Fibroblast of the aortic adventitia (primary cell): ENCODE data around the gene INTS15. TPM values are rescaled to one million over a fixed set of nuclear protein-coding genes. Genes with fewer than 3 reads are reported as not detected.
A peak's percentile ranks its signal among the peaks of the same experiment; 100 is the strongest.

Source experiments
- DNase-seq: peaks from one replicate; pipeline ENCODE4 v3.0.0-alpha.2; 2010; ENCODE audit warnings: low read depth
- H3K4me3 ChIP-seq: 2 replicates; pipeline ENCODE4 v1.5.1; 2011; ENCODE audit warnings: low read depth, mild to moderate bottlenecking, control low read depth, low read length, moderate library complexity
- total RNA-seq: library from RNA; depleted of rRNA; stranded (reverse); fragments of >200 nt; gene quantifications from 2 replicates; pipeline ENCODE4 v1.2.3, GENCODE V29; 2012; ENCODE audit warnings: low replicate concordance
- TF ChIP-seq, protein P1 (sequence below): IDR thresholded peaks from 2 replicates; pipeline ENCODE4 v1.5.1; 2011; ENCODE audit warnings: mild to moderate bottlenecking, low read length, control low read depth, inconsistent platforms; ENCODE audit not compliant: insufficient read depth

INTS15 gene
- total RNA-seq, 1 donor = 10.8 TPM

- TF ChIP-seq, protein P1, sequence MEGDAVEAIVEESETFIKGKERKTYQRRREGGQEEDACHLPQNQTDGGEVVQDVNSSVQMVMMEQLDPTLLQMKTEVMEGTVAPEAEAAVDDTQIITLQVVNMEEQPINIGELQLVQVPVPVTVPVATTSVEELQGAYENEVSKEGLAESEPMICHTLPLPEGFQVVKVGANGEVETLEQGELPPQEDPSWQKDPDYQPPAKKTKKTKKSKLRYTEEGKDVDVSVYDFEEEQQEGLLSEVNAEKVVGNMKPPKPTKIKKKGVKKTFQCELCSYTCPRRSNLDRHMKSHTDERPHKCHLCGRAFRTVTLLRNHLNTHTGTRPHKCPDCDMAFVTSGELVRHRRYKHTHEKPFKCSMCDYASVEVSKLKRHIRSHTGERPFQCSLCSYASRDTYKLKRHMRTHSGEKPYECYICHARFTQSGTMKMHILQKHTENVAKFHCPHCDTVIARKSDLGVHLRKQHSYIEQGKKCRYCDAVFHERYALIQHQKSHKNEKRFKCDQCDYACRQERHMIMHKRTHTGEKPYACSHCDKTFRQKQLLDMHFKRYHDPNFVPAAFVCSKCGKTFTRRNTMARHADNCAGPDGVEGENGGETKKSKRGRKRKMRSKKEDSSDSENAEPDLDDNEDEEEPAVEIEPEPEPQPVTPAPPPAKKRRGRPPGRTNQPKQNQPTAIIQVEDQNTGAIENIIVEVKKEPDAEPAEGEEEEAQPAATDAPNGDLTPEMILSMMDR = peak; percentile 17
- no peak overlapping the region for H3K4me3 ChIP-seq
- no peak for DNase-seq
These were observed 36.3 kb upstream of the INTS15 start for GRCh38 chr7:6553448-6554044.

DNA sequence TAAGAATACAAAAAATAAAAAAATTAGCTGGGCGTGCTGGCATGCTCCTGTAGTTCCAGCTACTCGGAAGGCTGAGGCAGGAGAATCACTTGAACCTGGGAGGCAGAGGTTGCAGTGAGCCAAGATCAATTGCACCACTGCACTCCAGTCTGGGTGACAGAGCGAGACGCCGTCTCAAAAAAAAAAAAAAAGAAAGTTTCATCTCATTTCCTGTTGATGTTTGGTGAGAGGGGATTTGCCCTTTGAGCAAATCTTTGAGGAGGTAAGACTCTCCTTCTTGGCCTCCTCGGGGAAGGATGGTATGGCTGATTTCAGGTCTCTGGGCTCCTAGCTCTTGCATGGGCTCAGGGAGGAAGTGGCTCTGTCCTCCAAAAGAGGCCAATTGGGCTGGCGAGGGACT, 35.0 kb upstream of the INTS15 start:
- DNase-seq = no peak
- TF ChIP-seq, protein P1 = no peak
- no peak overlapping the region for H3K4me3 ChIP-seq

- TF ChIP-seq, protein P1 = no peak
- no peak for DNase-seq
- no peak overlapping the region for H3K4me3 ChIP-seq
These were observed 33.6 kb upstream of the INTS15 start for GRCh38 chr7:6556196-6556595.

GRCh38 chr7:6558837-6559236, 31.0 kb upstream of the INTS15 start:
- DNase-seq = peak; percentile 32
- no peak overlapping the region for H3K4me3 ChIP-seq
- TF ChIP-seq, protein P1 = peak; percentile 41

DNA sequence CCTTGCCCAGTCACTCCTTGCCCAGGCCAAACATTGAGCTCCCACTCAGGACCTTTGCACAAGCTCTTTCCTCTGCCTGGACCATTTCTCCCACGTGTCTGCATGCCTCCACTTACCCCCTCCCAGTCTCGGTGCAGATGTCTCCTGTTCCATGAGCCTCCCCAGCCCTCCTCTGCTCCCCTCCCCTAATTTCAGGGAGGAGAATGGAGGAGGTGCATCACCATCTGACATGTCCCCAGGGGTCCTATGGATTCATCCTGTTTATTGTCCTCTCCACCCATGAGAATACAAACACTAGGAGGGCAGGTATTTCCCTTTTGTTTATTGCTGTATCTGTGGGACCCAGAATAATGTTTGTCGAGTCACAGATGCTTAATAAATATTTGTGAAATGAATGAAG, 29.9 kb upstream of the INTS15 start:
- H3K4me3 ChIP-seq = no peak overlapping the region
- DNase-seq = no peak
- TF ChIP-seq, protein P1 = no peak

GRCh38 chr7:6562106-6562505, 27.7 kb upstream of the INTS15 start:
- no peak for DNase-seq
- H3K4me3 ChIP-seq = no peak overlapping the region
- TF ChIP-seq, protein P1 = no peak
